ENCODE results near the gene CLCN7. TPM values are rescaled to one million over a fixed set of nuclear protein-coding genes. Genes with fewer than 3 reads are reported as not detected.

The CLCN7 gene
- total RNA-seq, 1 donor from 2014 or later = 99.1 TPM

- Mint-ChIP-seq H3K27me3 (ENCODE audit: unreplicated experiment) (peaks cover 8% of the 10 kb centered on the region), H3K4me1 (ENCODE audit: unreplicated experiment) (peaks cover 8% of the 10 kb centered on the region)
These were observed 22.3 kb upstream of the CLCN7 start for GRCh38 chr16:1497014-1497598.

GRCh38 chr16:1496464-1496863 is 21.6 kb upstream of the CLCN7 start:
- Mint-ChIP-seq H3K9me3 (ENCODE audit: unreplicated experiment) (no peaks in the 10 kb centered on the region), H3K27ac (ENCODE audit: unreplicated experiment) (no peak overlapping the region), H3K4me3 (ENCODE audit: unreplicated experiment) (no peak overlapping the region), H3K27me3 (ENCODE audit: unreplicated experiment) (peaks cover 8% of the 10 kb centered on the region), H3K4me1 (ENCODE audit: unreplicated experiment) (peaks cover 8% of the 10 kb centered on the region), H3K36me3 (ENCODE audit: low read depth, unreplicated experiment) (peaks cover 7% of the 10 kb centered on the region)
- no peak for DNase-seq (ENCODE audit: low spot score)
- no peak for TF ChIP-seq CTCF (IDR thresholded peaks at IDR 0.05; ENCODE audit: unreplicated experiment)

More at GRCh38 chr16:1497014-1497598, 22.3 kb upstream of the CLCN7 start:
- Mint-ChIP-seq H3K9me3 (ENCODE audit: unreplicated experiment) (no peaks in the 10 kb centered on the region), H3K27ac (ENCODE audit: unreplicated experiment) (no peak overlapping the region), H3K36me3 (ENCODE audit: low read depth, unreplicated experiment) (peaks cover 7% of the 10 kb centered on the region), H3K4me3 (ENCODE audit: unreplicated experiment) (no peak overlapping the region)
- DNase-seq (ENCODE audit: low spot score) = no peak
- no peak for TF ChIP-seq CTCF (IDR thresholded peaks at IDR 0.05; ENCODE audit: unreplicated experiment)

- peaks cover 8% of the 10 kb centered on the region for H3K4me1 Mint-ChIP-seq (ENCODE audit: unreplicated experiment)
- TF ChIP-seq CTCF (IDR thresholded peaks at IDR 0.05; ENCODE audit: unreplicated experiment) = no peak
- no peak overlapping the region for H3K4me3 Mint-ChIP-seq (ENCODE audit: unreplicated experiment)
- H3K9me3 Mint-ChIP-seq (ENCODE audit: unreplicated experiment) = no peaks in the 10 kb centered on the region
- no peak for DNase-seq (ENCODE audit: low spot score)
- peaks cover 9% of the 10 kb centered on the region for H3K27me3 Mint-ChIP-seq (ENCODE audit: unreplicated experiment)
- H3K36me3 Mint-ChIP-seq (ENCODE audit: low read depth, unreplicated experiment) = peaks cover 7% of the 10 kb centered on the region
- H3K27ac Mint-ChIP-seq (ENCODE audit: unreplicated experiment) = no peak overlapping the region
These were observed 21.0 kb upstream of the CLCN7 start for GRCh38 chr16:1495889-1496262.

GRCh38 chr16:1495211-1495888 is 20.5 kb upstream of the CLCN7 start:
- H3K4me3 Mint-ChIP-seq (ENCODE audit: unreplicated experiment) = no peak overlapping the region
- H3K4me1 Mint-ChIP-seq (ENCODE audit: unreplicated experiment) = peaks cover 8% of the 10 kb centered on the region
- no peaks in the 10 kb centered on the region for H3K9me3 Mint-ChIP-seq (ENCODE audit: unreplicated experiment)
- no peak for DNase-seq (ENCODE audit: low spot score)
- H3K27me3 Mint-ChIP-seq (ENCODE audit: unreplicated experiment) = peaks cover 9% of the 10 kb centered on the region
- no peak for TF ChIP-seq CTCF (IDR thresholded peaks at IDR 0.05; ENCODE audit: unreplicated experiment)
- H3K27ac Mint-ChIP-seq (ENCODE audit: unreplicated experiment) = no peak overlapping the region
- peaks cover 7% of the 10 kb centered on the region for H3K36me3 Mint-ChIP-seq (ENCODE audit: low read depth, unreplicated experiment)

- peaks cover 9% of the 10 kb centered on the region for H3K27me3 Mint-ChIP-seq (ENCODE audit: unreplicated experiment)
These were observed 19.9 kb upstream of the CLCN7 start for GRCh38 chr16:1494711-1495110.

More at GRCh38 chr16:1494711-1495110, 19.9 kb upstream of the CLCN7 start:
- H3K9me3 Mint-ChIP-seq (ENCODE audit: unreplicated experiment) = no peaks in the 10 kb centered on the region
- H3K4me1 Mint-ChIP-seq (ENCODE audit: unreplicated experiment) = peaks cover 8% of the 10 kb centered on the region
- H3K27ac Mint-ChIP-seq (ENCODE audit: unreplicated experiment) = no peak overlapping the region
- DNase-seq (ENCODE audit: low spot score) = no peak
- H3K4me3 Mint-ChIP-seq (ENCODE audit: unreplicated experiment) = peak overlapping the region; percentile 91
- peaks cover 7% of the 10 kb centered on the region for H3K36me3 Mint-ChIP-seq (ENCODE audit: low read depth, unreplicated experiment)
- no peak for TF ChIP-seq CTCF (IDR thresholded peaks at IDR 0.05; ENCODE audit: unreplicated experiment)

Data from endothelial cell (in vitro differentiated cells).